H1 (cell line): ENCODE measurements around the gene SOST. TPM values are rescaled to one million over a fixed set of nuclear protein-coding genes. Genes with fewer than 3 reads are reported as not detected.

Source experiments
- CTCF ChIA-PET: fragments of 300-600 bp; sonication (Branson Sonifier 250); formaldehyde crosslinking; loops from one replicate; lab custom pipeline; 2021; ENCODE audit not compliant: partially characterized antibody; lab: Charles Lee
- POLR2A ChIA-PET: fragments of 300-600 bp; sonication (Branson Sonifier 250); formaldehyde crosslinking; loops from one replicate; lab custom pipeline; 2021; ENCODE audit warnings: inconsistent platforms; ENCODE audit not compliant: partially characterized antibody; lab: Charles Lee
- DNase-seq, 2 experiments: peaks; one replicate each; pipeline versions ENCODE4 v3.0.0 to v3.0.0-alpha.2; 2010 to 2022; ENCODE audit warnings: low spot score in 2 of 2, low read depth in 1 of 2, mixed read lengths in 1 of 2
- FAIRE-seq: peaks from 2 replicates; lab custom pipeline; 2011; peaks lifted over from hg19 to GRCh38; lab: Jason Lieb, UNC
- H2AFZ ChIP-seq: 2 replicates; pipeline ENCODE4 v1.8.1; 2012; ENCODE audit warnings: low read length, inconsistent platforms
- H2AK5ac ChIP-seq: 2 replicates; pipeline ENCODE4 v1.6.1; 2013; ENCODE audit warnings: low read depth, low read length
- H2BK120ac ChIP-seq: replicated peaks from 2 replicates; pipeline ENCODE3; 2013; ENCODE audit warnings: low read depth, low read length, inconsistent platforms
- H2BK12ac ChIP-seq: 2 replicates; pipeline ENCODE4 v1.6.1; 2013; ENCODE audit warnings: low read depth, low read length
- H2BK15ac ChIP-seq: 2 replicates; pipeline ENCODE4 v1.6.1; 2013; ENCODE audit warnings: low read length
- H2BK20ac ChIP-seq: 2 replicates; pipeline ENCODE4 v1.6.1; 2013; ENCODE audit warnings: low read length
- H2BK5ac ChIP-seq: 2 replicates; pipeline ENCODE4 v1.6.1; 2013; ENCODE audit warnings: low read depth, low read length
- H3K14ac ChIP-seq: 2 replicates; pipeline ENCODE4 v1.6.1; 2013; ENCODE audit warnings: inconsistent platforms; ENCODE audit not compliant: insufficient read length
- H3K18ac ChIP-seq: 2 replicates; pipeline ENCODE4 v1.6.1; 2013; ENCODE audit warnings: low read length; ENCODE audit errors: extremely low read depth
- H3K23ac ChIP-seq: 2 replicates; pipeline ENCODE4 v1.6.1; 2013; ENCODE audit warnings: inconsistent platforms; ENCODE audit not compliant: insufficient read length
- H3K23me2 ChIP-seq: 2 replicates; pipeline ENCODE4 v1.6.1; 2013; ENCODE audit warnings: low read depth, low read length
- H3K27ac ChIP-seq: 2 replicates; pipeline ENCODE4 v1.6.1; 2011; ENCODE audit warnings: low read depth, low read length, inconsistent platforms
- H3K27me3 ChIP-seq, 4 experiments: replicated peaks in 1 of 4; 1 replicate in 1 of 4; 2 replicates in 3 of 4; pipeline versions ENCODE4 v1.6.1 to v1.8.1; 2011 to 2013; ENCODE audit warnings: low read length in 3 of 4, mild to moderate bottlenecking in 3 of 4, inconsistent platforms in 2 of 4, mixed read lengths in 2 of 4, moderate library complexity in 1 of 4; ENCODE audit not compliant: control insufficient read depth in 3 of 4, insufficient read depth in 3 of 4; ENCODE audit errors: extremely low read depth in 1 of 4
- H3K36me3 ChIP-seq, 4 experiments: 2 replicates each; pipeline versions ENCODE4 v1.6.1 to v1.8.1; 2011 to 2013; ENCODE audit warnings: mild to moderate bottlenecking in 4 of 4, low read length in 3 of 4, moderate library complexity in 2 of 4, control low read depth in 1 of 4, inconsistent platforms in 1 of 4; ENCODE audit not compliant: insufficient read depth in 4 of 4, control insufficient read depth in 2 of 4
- H3K4ac ChIP-seq: replicated peaks from 2 replicates; pipeline ENCODE3; 2013; ENCODE audit warnings: low read length, low read depth, mixed read lengths, inconsistent platforms; ENCODE audit not compliant: insufficient read length
- H3K4me1 ChIP-seq, 4 experiments: replicated peaks in 1 of 4; 1 replicate in 1 of 4; 2 replicates in 3 of 4; pipeline versions ENCODE4 v1.6.1 to v1.8.1; 2011 to 2013; ENCODE audit warnings: low read length in 3 of 4, inconsistent platforms in 2 of 4, mixed read lengths in 1 of 4; ENCODE audit not compliant: insufficient read depth in 4 of 4, control insufficient read depth in 3 of 4
- H3K4me2 ChIP-seq, 2 experiments: 2 replicates each; pipeline versions ENCODE4 v1.6.1 to v1.8.1; 2011 to 2013; ENCODE audit warnings: low read depth in 2 of 2, low read length in 2 of 2, control low read depth in 1 of 2, inconsistent platforms in 1 of 2, mild to moderate bottlenecking in 1 of 2; ENCODE audit not compliant: insufficient read depth in 1 of 2
- H3K4me3 ChIP-seq, 4 experiments: fragments of 200-600, 300-600 bp in 1 of 4; sonication (generic), shearing (Covaris generic), sonication (Bioruptor Twin) in 1 of 4; 2 replicates each; pipeline versions ENCODE4 v1.5.1 to v1.8.1; 2011 to 2016; ENCODE audit warnings: low read length in 4 of 4, low read depth in 3 of 4, control low read depth in 2 of 4, inconsistent platforms in 2 of 4, mild to moderate bottlenecking in 2 of 4, mixed read lengths in 1 of 4, moderate library complexity in 1 of 4; ENCODE audit not compliant: insufficient read depth in 2 of 4; ENCODE audit errors: extremely low read depth in 1 of 4
- H3K56ac ChIP-seq: replicated peaks from 2 replicates; pipeline ENCODE3; 2013; ENCODE audit warnings: low read depth, mild to moderate bottlenecking, mixed read lengths, low read length, inconsistent platforms; ENCODE audit not compliant: insufficient read length
- H3K79me1 ChIP-seq: 2 replicates; pipeline ENCODE4 v1.6.1; 2013; ENCODE audit warnings: low read depth, low read length, control low read depth
- H3K79me2 ChIP-seq, 2 experiments: 2 replicates each; pipeline versions ENCODE4 v1.6.1 to v1.8.1; 2012 to 2013; ENCODE audit warnings: low read length in 2 of 2, mild to moderate bottlenecking in 2 of 2, inconsistent platforms in 1 of 2; ENCODE audit not compliant: insufficient read depth in 2 of 2, control insufficient read depth in 1 of 2
- H3K9ac ChIP-seq, 4 experiments: replicated peaks in 1 of 4; 1 replicate in 1 of 4; 2 replicates in 3 of 4; pipeline versions ENCODE4 v1.6.1 to v1.8.1; 2011 to 2013; ENCODE audit warnings: low read depth in 3 of 4, low read length in 3 of 4, control low read depth in 2 of 4, mild to moderate bottlenecking in 2 of 4, moderate library complexity in 2 of 4, inconsistent platforms in 1 of 4; ENCODE audit errors: extremely low read depth in 1 of 4
- H3K9me3 ChIP-seq, 2 experiments: 2 replicates each; pipeline versions ENCODE4 v1.6.1 to v1.8.1; 2012 to 2013; ENCODE audit warnings: mild to moderate bottlenecking in 2 of 2, moderate library complexity in 2 of 2, control low read depth in 1 of 2, inconsistent platforms in 1 of 2, low read depth in 1 of 2, low read length in 1 of 2, mixed read lengths in 1 of 2; ENCODE audit not compliant: insufficient read depth in 2 of 2
- H4K20me1 ChIP-seq, 2 experiments: replicated peaks in 1 of 2; 2 replicates each; pipeline versions ENCODE3 to v1.8.1; 2011 to 2013; ENCODE audit warnings: inconsistent platforms in 2 of 2, low read length in 2 of 2, mild to moderate bottlenecking in 1 of 2; ENCODE audit not compliant: insufficient read depth in 2 of 2, control insufficient read depth in 1 of 2
- H4K5ac ChIP-seq: 2 replicates; pipeline ENCODE4 v1.6.1; 2013; ENCODE audit warnings: low read length, low read depth, mixed read lengths, inconsistent platforms; ENCODE audit not compliant: insufficient read length
- H4K8ac ChIP-seq: 2 replicates; pipeline ENCODE4 v1.8.0; 2013; ENCODE audit warnings: mild to moderate bottlenecking, moderate library complexity, low read length, inconsistent platforms; ENCODE audit not compliant: insufficient read depth; ENCODE audit errors: extremely low read depth
- H4K91ac ChIP-seq: replicated peaks from 2 replicates; pipeline ENCODE3; 2013; ENCODE audit warnings: low read length, mixed read lengths, inconsistent platforms; ENCODE audit not compliant: insufficient read length
- RXRA ChIP-seq: IDR thresholded peaks from 2 replicates; pipeline ENCODE4 v1.6.1; 2011; ENCODE audit warnings: low read depth, mild to moderate bottlenecking, low read length, moderate library complexity; ENCODE audit not compliant: insufficient read depth
- ZNF274 ChIP-seq: IDR thresholded peaks from 2 replicates; pipeline ENCODE4 v1.7.0; 2012; ENCODE audit warnings: low read length, borderline replicate concordance; ENCODE audit errors: extremely low read depth
- WGBS, 2 experiments: shearing (Covaris generic) in 1 of 2; methylation state at CpG; one replicate each; pipeline versions ENCODE4 v1.1.6 to v1.1.7; 2013 to 2015; ENCODE audit warnings: low lambda C conversion rate in 2 of 2, mixed read lengths in 2 of 2, inconsistent platforms in 1 of 2, low coverage in 1 of 2, missing lambda C conversion rate in 1 of 2; ENCODE audit not compliant: insufficient replicate concordance in 2 of 2, insufficient coverage in 1 of 2, insufficient read length in 1 of 2; ENCODE audit errors: extremely low coverage in 1 of 2, missing lambda C conversion rate in 1 of 2; 5-methylcytosine and 5-hydroxymethylcytosine counted together
- polyA plus RNA-seq, 7 experiments: library from polyadenylated mRNA; depleted of rRNA in 3 of 7; stranded (reverse) in 5 of 7; unstranded in 2 of 7; fragments of >200 nt in 5 of 7; fragments of 200-250 nt in 2 of 7; gene quantifications; 1 replicate in 5 of 7; 2 replicates in 1 of 7; 4 replicates in 1 of 7; pipeline versions ENCODE4 v1.2.1 to v1.2.3, GENCODE V29; 2011 to 2013; ENCODE audit warnings: missing spikeins in 2 of 7, mixed read lengths in 2 of 7
- total RNA-seq: library from RNA; stranded (reverse); fragmentation: NEBNext Ultra II Directional; extraction: Animal tissue kit (Norgen Biotek cat#: 25700); gene quantifications from 2 replicates; pipeline ENCODE4 v1.2.1, GENCODE V29; 2021

SOST gene
- total and polyA plus RNA-seq, 2 of the 8 experiments (the other 6 are each of a cell fraction or from before 2014, with no cell fraction given), result 0.08 TPM; not detected in 1

DNA sequence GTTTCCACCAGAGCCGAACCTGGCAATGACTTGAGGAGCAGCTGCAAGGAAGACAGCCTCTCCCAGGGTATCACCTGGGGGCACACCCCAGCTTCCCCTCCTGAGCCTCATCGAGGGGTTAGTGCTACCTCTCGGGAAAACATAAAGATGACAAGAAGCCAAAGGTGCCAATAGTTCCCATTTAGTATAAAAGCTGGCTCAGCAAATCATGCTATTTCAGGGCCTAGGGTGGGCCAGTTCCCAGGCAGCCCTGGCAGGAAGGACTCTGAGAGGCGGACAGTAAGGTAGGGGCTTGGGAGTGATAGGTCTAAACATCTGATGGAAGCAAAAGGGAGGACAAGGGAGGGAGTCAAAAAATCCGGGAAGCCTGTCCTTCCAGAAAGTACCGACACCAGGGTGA lies 46.2 kb downstream of the SOST start:
- WGBS, 2 experiments, result 92% methylated on average over 6 of the region's 6 CpGs; no CpG with 5 or more reads in 1 of the 2 experiments
- H3K27me3 ChIP-seq, result peaks cover 10 to 28% (median 24%) of the 10 kb centered on the region in 4 experiments
- DNase-seq (no peak), FAIRE-seq (no peak)
- no peak overlapping the region for H4K91ac ChIP-seq
- no peak overlapping the region for H2BK120ac ChIP-seq
- H3K79me2 ChIP-seq, result no peaks in the 10 kb centered on the region
- no peak overlapping the region; a peak in 1 of 4 replicates for H3K4me2 ChIP-seq
- H3K79me1 ChIP-seq, result no peaks in the 10 kb centered on the region
- POLR2A ChIA-PET, result no interaction called here
- H2BK5ac ChIP-seq, result no peak overlapping the region
- TF ChIP-seq RXRA, result no peak
- no peak for TF ChIP-seq ZNF274
- H4K8ac ChIP-seq, result no peak overlapping the region
- H2BK20ac ChIP-seq, result no peak overlapping the region
- H3K36me3 ChIP-seq, result no peaks in the 10 kb centered on the region
- no peaks in the 10 kb centered on the region for H3K9me3 ChIP-seq
- no peak overlapping the region for H4K5ac ChIP-seq
- H3K23me2 ChIP-seq, result peaks cover 5% of the 10 kb centered on the region; the same call in 1 of the 2 replicates
- no peak overlapping the region for H3K4ac ChIP-seq
- H3K18ac ChIP-seq, result no peak overlapping the region
- H3K4me1 ChIP-seq, result peaks cover 0 to 2% (median 0%) of the 10 kb centered on the region in 4 experiments; a peak in 2 of 7 replicates
- H2AFZ ChIP-seq, result no peak overlapping the region
- CTCF ChIA-PET, result interaction anchor here (0.8 to 6.1 kb wide), 4 partner anchors 19 to 49 kb away, joined by 4 to 61 read pairs (median 24); partner anchors contain the start of gene SOST
- H3K9ac ChIP-seq, result no peak overlapping the region
- H3K56ac ChIP-seq, result no peak overlapping the region
- no peak overlapping the region for H3K4me3 ChIP-seq
- no peak overlapping the region for H2BK12ac ChIP-seq
- no peak overlapping the region for H3K23ac ChIP-seq
- H2BK15ac ChIP-seq, result no peak overlapping the region
- no peak overlapping the region for H3K14ac ChIP-seq
- no peaks in the 10 kb centered on the region for H4K20me1 ChIP-seq
- H2AK5ac ChIP-seq, result no peak overlapping the region
- no peak overlapping the region for H3K27ac ChIP-seq
